Measurements from ENCODE around the gene LRRC55. TPM values are rescaled to one million over a fixed set of nuclear protein-coding genes. Genes with fewer than 3 reads are reported as not detected.
"Not testable (repeated sequence)": the region's sequence is repeated elsewhere in the genome, so short reads cannot be mapped to it uniquely, and the experiment has no call there.

LRRC55 gene
- total RNA-seq, 1 donor from 2014 or later = not detected

GRCh38 chr11:57167125-57167846 is 14.5 kb upstream of the LRRC55 start:
- TF ChIP-seq, protein P1, sequence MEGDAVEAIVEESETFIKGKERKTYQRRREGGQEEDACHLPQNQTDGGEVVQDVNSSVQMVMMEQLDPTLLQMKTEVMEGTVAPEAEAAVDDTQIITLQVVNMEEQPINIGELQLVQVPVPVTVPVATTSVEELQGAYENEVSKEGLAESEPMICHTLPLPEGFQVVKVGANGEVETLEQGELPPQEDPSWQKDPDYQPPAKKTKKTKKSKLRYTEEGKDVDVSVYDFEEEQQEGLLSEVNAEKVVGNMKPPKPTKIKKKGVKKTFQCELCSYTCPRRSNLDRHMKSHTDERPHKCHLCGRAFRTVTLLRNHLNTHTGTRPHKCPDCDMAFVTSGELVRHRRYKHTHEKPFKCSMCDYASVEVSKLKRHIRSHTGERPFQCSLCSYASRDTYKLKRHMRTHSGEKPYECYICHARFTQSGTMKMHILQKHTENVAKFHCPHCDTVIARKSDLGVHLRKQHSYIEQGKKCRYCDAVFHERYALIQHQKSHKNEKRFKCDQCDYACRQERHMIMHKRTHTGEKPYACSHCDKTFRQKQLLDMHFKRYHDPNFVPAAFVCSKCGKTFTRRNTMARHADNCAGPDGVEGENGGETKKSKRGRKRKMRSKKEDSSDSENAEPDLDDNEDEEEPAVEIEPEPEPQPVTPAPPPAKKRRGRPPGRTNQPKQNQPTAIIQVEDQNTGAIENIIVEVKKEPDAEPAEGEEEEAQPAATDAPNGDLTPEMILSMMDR (IDR thresholded peaks at IDR 0.05) = no peak
- intact Hi-C loops (cut with DNase I) = no loop called here
- no peaks in the 10 kb centered on the region for H3K36me3 ChIP-seq
- H3K9me3 ChIP-seq = no peaks in the 10 kb centered on the region
- no peak overlapping the region for H3K4me3 ChIP-seq
- DNase-seq (ENCODE audit: low spot score in 2 of 2) = no peak
- no peak overlapping the region for H3K27ac ChIP-seq
- H3K4me1 ChIP-seq = no peaks in the 10 kb centered on the region
- no peaks in the 10 kb centered on the region for H3K27me3 ChIP-seq

GRCh38 chr11:57169732-57170313 is 11.9 kb upstream of the LRRC55 start:
- H3K4me3 ChIP-seq; H3K9me3 ChIP-seq; intact Hi-C loops (cut with DNase I); DNase-seq (ENCODE audit: low spot score in 2 of 2); H3K4me1 ChIP-seq; H3K27ac ChIP-seq; H3K27me3 ChIP-seq; H3K36me3 ChIP-seq: not testable (repeated sequence)

DNA sequence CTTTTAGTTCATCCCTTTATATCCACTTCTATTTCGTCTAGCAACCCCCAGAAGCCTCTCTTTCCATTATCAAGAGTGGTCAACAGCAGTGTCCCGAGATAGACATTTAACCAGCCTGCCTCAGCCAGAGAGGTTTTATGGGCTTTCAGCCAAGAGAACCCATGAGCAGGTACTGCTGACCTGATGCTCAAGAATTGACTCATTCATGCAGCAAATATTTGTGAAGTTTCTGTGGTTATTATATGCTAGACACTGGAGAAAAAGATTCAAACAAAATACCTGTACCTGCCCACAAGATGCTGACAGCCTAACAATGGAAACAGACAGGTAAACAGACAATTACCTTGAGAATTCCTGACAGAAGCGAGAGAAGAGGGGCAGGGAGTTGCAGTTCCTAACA is 9.7 kb upstream of the LRRC55 start:
- TF ChIP-seq, protein P1 (IDR thresholded peaks at IDR 0.05) = no peak
- Histone ChIP-seq H3K27me3 (no peaks in the 10 kb centered on the region), H3K4me1 (no peaks in the 10 kb centered on the region), H3K36me3 (no peaks in the 10 kb centered on the region), H3K4me3 (no peak overlapping the region), H3K9me3 (no peaks in the 10 kb centered on the region), H3K27ac (no peak overlapping the region)
- intact Hi-C loops (cut with DNase I) = no loop called here
- no peak for DNase-seq (ENCODE audit: low spot score in 2 of 2)

DNA sequence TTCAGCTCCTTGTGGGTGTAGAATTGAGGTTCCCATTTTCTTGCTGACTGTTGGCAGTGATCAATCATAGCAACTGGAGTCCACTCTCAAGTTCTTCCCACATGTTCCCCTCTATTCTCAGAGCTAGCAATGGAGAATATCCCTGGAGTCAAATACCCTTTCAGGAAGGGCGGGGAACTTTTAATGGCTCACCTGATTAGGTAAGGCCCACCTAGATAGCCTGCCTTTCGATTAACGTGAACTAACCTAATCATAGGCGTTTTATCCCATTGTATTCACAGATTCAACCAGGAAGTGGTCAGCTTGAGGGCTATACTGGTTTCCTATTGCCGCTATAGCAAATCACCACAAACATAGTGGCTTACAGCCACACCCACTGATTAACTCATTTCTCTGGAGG is 7.1 kb upstream of the LRRC55 start:
- Histone ChIP-seq H3K27me3 (no peaks in the 10 kb centered on the region), H3K27ac (no peak overlapping the region), H3K36me3 (no peaks in the 10 kb centered on the region), H3K9me3 (no peaks in the 10 kb centered on the region), H3K4me1 (no peaks in the 10 kb centered on the region), H3K4me3 (no peak overlapping the region)
- DNase-seq (ENCODE audit: low spot score in 2 of 2) = no peak
- TF ChIP-seq, protein P1 (IDR thresholded peaks at IDR 0.05) = no peak
- intact Hi-C loops (cut with DNase I) = no loop called here

DNA sequence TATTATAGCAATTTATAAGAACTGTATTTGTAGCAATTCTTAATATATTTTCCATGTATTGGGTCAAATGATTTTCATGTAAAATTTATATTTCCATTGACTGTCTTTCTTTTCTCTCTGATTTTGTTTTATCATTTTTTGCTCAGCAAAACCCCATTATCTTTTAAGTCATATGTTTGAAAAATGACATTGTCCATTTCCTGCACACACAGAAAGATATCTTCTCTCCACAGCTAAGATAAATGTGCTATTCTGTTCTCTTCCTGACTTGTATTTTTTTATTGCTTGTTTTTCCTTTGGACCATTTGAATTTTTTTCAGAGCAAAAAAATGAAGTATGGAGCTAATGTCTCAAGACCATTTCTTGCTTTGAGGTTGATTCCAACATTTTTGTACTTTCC is 6.3 kb upstream of the LRRC55 start:
- TF ChIP-seq, protein P1 (IDR thresholded peaks at IDR 0.05) = no peak
- no peak for DNase-seq (ENCODE audit: low spot score in 2 of 2)
- Histone ChIP-seq H3K4me3 (no peak overlapping the region), H3K4me1 (no peaks in the 10 kb centered on the region), H3K27me3 (no peaks in the 10 kb centered on the region), H3K36me3 (no peaks in the 10 kb centered on the region), H3K9me3 (no peaks in the 10 kb centered on the region), H3K27ac (no peak overlapping the region)
- intact Hi-C loops (cut with DNase I) = no loop called here

DNA sequence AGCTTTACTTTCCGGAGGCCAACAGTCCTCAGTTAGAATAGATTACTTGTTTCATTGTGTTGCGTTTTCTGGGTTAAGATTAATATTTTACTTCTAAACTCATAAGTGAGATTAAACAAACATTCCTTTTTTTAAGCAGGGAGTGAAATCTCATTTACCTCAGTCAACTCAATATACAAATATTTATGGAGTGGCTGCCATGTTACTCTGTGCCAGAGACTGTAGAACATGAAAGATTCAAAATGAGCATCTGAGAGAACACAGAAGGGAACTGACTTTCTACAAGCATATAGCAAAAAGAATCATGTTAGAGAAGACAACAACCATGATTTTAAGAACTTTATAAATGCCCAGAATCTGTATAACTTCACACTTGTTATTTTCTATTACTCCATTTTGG is 3.4 kb upstream of the LRRC55 start:
- Histone ChIP-seq H3K4me1 (no peaks in the 10 kb centered on the region), H3K36me3 (no peaks in the 10 kb centered on the region), H3K4me3 (no peak overlapping the region), H3K9me3 (no peaks in the 10 kb centered on the region), H3K27me3 (no peaks in the 10 kb centered on the region), H3K27ac (no peak overlapping the region)
- intact Hi-C loops (cut with DNase I) = no loop called here
- TF ChIP-seq, protein P1 (IDR thresholded peaks at IDR 0.05) = no peak
- DNase-seq (ENCODE audit: low spot score in 2 of 2) = no peak
